GM18873 (cell line): Measurements from ENCODE around the gene EFCAB5.
"Not testable (repeated sequence)": the region's sequence is repeated elsewhere in the genome, so short reads cannot be mapped to it uniquely, and the experiment has no call there.

Source experiments
- ATAC-seq: cut with Tn5 transposase; IDR thresholded peaks from one replicate; pipeline ENCODE4 v1.9.1; 2021; ENCODE audit warnings: mild to moderate bottlenecking, moderate library complexity, moderate number of reproducible peaks; ENCODE audit not compliant: unreplicated experiment, low FRiP score

EFCAB5 gene

DNA sequence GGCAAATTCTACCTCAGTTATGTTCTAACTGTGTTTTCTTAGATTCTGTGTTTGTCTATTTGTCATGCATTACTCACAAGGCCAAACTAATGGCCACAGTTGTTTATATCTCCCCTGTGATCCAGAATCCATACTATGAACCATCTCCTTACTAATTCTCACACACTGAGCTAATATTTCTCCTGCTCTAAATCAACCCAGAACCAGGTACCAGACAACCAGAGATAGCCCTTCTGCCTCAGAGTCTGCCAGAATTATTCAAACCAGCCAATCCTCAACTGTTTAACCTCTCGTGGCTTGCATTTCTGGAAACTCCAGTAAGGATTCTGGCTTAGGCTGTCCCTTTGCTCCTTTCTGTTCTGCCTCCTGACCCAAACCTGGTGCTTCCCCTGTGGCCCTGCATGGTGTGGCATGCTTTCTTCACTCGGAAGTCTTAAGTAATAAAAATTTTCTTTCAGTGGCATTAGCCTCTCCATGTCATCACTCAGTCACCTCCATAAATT is 59.4 kb downstream of the EFCAB5 start:
- ATAC-seq = no peak

DNA sequence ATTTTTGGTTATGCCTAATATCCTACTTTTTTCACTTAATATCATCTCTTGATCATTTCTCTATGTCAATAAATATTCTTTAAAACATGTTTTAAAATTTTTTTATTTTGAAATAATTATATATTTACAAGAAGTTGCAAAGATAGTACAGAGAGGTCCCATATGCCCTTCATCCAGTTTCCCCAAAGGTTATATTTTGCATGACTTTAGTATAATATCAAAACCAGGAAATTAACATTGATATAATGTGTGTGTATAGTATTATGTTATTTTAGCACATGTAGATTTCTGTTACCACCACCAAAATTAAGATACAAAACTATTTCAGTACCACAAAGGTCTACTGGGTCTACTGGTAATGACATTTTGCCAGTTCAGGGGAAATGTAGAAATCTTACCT is 60.7 kb downstream of the EFCAB5 start:
- no peak for ATAC-seq

DNA sequence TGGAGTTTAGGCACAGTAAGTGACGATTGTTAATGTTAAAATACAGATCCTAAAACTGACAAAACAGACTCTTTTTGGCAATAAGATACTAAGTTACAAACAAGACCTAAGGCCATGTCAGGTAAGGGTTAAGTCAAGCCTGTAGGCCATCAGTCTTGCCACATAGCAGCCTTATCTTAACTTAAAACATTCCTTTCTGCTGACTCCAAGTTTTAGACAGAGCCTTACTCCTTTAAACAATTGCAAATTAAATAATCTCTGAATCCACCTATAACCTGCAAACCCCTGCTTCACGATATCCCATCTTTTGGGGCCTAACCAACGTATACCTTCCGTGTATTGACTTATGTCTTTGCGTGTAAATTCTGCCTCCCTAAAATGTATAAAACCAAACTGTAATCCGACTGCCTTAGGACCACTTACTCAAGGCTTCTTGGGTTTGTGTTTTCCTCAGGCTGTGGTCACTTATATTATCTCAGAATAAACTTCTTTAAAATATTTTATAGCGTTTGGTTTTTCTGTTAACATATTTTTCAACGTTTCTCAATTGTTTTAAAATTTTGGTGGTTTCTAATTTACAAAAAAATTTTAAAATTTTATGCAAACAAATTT is 64.4 kb downstream of the EFCAB5 start:
- ATAC-seq = no peak

DNA sequence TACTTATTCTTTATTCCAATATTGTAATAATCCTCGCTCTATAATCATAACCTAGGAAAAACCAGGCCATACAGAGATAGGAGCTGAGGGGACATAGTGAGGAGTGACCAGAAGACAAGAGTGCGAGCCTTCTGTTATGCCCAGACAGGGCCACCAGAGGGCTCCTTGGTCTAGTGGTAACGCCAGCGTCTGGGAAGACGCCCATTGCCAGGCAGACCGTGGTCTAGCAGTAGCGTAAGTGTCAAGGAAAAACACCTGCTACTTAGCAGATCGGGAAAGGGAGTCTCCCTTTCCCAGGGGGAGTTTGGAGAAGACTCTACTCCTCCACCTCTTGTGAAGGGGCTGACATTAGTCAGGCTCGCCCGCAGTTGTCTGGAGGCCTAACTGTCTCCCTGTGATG is 70.5 kb downstream of the EFCAB5 start:
- not testable (repeated sequence) for ATAC-seq

DNA sequence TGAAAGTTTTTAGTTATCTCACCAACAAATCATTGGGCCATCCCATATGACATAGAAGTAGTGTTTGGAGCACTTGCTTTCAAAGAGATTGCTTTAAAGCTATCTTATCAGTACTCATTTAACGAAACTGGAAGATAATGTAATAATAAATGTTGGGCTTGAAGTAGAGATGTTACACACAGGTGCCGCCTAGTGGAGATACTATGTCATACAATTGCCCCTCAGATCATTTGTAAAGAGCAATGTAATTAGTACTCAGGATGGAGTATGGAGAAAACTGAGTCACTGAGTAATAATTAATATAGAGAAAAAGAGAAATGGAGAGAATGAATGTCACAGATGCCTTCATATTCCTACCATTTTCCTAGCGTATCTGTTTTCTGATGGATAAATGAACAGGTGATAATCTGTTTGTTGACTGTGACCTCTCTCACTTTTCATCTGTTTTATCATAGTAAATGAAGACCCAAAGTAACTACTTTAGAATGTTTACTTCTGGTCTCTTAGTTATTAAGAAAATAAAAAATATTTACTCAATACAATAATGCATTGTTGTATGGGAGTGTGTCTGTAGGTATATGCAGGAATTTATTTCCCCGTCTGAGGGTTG is 80.4 kb downstream of the EFCAB5 start:
- no peak for ATAC-seq

DNA sequence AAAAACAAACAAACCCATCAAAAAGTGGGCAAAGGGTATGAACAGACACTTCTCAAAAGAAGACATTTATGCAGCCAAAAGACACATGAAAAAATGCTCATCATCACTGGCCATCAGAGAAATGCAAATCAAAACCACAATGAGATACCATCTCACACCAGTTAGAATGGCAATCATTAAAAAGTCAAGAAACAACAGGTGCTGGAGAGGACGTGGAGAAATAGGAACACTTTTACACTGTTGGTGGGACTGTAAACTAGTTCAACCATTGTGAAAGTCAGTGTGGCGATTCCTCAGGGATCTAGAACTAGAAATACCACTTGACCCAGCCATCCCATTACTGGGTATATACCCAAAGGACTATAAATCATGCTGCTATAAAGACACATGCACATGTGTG is 83.9 kb downstream of the EFCAB5 start:
- ATAC-seq = not testable (repeated sequence)

DNA sequence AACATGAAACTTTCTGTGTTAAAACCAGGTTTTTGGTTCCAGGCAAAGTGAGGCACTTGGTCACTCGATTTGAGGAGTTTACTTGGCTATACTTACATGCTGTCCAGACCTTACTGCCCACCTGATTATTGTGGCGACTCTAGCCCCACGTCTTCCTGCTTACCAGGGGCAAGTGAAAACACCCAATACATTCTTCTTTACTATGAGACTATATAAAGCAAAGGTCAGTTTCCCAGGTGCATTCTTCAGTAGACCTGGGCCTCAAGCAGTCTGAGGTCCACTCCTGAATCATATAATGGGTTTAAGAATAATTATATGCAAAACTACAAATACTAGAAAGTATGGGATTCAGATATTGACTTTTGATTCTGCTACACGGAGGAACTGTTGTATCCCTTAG is 86.2 kb downstream of the EFCAB5 start:
- no peak for ATAC-seq

DNA sequence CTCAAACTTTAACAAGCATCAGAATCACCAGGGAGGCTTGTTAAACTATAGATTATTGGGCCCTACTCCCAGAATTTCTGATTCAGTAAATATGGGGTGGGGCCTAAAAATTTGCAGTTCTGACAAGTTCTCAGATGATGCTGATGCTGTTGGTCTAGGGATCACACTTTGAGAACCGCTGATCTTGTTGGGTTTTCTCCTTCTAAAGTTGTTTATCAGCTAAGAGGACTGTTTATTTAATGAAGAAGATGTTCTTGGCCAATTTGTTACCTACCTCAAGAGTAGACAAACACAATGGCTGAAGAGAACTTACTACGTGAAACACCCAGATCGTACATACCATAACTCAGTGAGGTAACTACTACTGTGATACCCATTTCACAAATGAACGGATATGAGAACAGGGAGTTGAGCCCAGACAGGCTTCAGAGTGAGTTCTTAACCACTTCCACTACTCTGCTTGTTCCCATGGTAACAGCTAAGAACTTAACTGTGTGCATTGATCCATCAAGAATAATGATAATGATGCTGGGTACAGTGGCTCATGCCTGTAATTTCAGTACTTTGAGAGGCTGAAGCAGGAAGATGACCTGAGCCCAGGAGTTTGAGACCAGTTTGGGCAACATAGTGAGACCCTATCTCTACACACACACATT is 89.9 kb downstream of the EFCAB5 start:
- ATAC-seq = no peak

DNA sequence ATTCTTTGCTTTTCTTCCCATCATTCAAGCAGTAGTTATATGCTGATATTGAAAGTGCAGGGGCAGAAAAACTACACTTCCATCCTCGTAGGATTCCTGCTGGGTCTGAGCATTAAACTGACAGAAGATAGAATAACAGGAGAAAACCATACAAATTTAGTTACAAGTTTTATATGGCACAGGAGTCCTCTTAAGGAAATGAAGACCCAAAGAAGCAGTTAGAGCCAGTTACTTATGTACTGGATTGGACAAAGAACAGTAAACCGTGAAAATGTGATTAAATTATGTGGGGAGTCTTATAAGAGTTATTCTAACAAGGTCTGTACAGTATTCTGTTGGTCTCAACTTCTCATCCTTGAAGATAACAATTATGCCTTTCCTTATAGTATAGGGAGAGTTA is 93.9 kb downstream of the EFCAB5 start:
- no peak for ATAC-seq

DNA sequence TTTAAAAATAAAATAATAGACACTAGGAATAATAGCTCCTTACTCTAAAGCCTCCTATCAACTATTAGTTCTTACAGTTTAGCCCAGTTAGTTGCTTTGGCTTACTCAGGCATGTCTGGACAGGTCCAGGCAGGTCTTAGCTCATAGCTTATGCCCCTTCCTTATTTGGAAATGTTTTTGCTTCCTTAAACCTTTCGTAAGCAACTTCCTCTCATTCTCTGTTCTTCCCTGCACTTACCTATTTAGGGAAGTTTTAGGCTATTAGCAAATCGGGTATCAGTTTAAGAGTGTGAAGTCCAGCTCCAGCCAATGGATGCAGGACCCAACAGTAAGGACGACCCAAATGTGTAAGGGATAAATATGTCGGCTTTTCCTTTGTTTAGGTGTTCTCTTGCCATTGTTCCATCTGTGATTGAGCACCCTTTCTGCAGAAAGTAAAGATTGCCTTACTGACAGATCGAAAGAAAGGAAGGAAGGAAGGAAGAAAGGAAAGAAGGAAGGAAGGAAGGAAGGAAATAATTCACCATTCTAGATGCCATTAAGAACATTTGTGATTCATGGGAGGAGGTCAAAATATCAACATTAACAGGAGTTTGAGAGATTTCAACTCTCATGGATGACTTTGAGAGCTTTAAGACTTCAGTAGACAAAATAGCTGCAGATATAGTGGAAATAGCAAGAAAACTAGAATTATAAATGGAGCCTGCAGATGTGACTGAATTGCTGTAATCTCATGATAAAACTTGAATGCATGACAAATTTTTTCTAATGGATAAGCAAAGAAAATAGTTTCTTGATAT is 99.5 kb downstream of the EFCAB5 start:
- ATAC-seq = not testable (repeated sequence)

DNA sequence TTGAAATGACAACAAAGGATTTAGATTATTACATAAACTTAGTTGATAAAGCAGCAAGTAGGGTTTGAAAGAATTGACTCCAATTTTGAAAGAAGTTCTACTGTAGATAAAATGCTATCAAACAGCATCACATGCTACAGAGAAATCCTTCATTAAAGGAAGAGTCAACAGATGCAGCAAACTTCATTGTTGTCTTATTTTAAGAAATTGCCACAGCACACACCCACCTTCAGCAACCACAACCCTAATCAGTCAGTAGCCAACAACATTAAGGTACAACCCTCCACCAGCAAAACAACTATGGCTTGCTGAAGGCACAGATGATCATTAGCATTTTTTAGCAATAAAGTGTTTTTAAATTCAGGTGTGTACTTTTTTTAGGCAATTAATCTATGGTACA is 100.1 kb downstream of the EFCAB5 start:
- ATAC-seq = no peak

DNA sequence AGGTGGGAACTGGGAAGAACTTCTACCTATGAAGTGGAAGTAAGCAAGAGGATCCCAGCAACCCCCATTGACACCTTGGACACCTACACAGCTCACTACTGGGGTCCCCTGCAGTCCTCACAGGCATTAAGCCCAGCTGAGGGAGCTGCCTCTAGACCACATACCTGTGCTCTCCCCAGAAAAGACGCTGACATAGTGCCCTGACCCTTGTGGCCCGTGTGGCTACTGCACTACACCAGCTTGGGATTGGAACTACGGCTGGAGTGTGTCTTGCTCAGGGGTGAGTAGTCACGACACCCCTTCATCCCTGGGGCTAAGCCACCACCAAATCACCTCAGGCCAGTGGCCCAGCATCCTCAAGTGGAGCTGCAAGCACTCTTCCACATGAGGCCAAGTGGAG is 120.9 kb downstream of the EFCAB5 start:
- ATAC-seq = no peak

DNA sequence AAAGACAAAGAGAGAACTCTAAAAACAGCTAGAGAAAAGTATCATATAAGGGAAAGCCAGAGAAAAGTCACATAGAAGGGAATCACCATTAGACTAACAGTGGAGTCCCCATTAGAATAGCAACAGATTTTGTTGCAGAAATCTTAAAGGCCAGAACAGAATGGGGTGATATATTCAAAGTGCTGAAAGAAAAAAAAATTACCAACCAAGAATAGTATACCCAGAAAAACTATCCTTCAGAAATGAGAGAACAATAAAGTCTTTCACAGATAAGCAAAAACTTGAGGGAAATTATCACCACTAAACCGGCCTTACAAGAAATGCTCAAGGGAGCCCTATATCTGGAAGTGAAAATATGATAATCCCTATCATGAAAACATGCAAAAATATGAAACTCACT is 123.3 kb downstream of the EFCAB5 start:
- no peak for ATAC-seq

DNA sequence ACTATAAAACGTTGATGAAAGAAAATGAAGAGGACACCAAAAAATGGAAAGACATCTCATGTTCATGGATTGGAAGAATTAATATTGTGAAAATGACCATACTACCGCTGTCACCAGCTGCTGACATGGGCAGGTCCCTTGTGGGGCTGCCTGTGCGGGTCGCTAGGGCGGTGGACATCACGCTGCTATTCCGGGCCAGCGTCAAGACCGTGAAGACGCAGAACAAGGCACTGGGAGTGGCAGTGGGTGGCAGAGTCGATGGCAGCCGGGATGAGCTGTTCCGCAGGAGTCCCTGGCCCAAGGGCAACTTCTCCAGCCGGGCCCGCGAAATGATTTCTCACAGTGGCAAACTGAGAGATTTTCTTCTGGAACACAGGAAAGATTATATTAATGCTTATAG is 127.0 kb downstream of the EFCAB5 start:
- no peak for ATAC-seq

DNA sequence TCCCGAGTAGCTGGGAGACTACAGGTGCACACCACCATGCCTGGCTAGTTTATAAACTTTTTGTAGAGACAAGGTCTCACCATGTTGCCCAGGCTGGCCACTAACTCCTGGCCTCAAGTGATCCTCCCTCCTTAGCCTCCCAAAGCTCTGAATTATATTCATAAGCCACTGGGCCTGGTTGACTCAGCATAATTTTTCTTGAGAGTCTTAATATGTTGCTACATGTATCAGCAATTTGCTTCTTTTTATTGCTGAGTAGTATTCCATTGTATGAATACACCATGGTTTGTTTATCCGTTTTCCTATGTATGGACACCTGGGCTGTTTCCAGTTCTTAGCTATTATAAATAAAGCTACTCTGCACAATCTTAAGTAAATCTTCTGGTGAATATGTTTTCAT is 132.8 kb downstream of the EFCAB5 start:
- ATAC-seq = no peak

DNA sequence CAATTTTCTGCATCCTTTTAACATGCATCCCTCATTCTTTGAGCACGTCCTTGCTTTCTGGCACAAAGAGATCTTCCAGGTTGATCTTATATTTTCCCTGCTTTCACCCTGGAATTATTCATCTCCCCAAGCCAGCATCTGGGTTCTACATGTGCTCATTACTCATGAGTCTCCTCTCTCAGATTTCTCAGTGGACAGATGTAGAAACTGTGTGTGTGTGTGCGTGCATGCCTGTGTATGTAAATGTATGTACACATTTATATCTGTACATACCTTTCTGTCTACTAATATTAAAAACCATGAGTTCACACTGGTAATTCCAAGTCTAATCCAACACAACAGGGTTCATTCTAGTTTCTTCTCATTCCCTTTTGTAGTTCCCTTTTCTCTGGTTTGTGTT is 133.3 kb downstream of the EFCAB5 start:
- no peak for ATAC-seq

DNA sequence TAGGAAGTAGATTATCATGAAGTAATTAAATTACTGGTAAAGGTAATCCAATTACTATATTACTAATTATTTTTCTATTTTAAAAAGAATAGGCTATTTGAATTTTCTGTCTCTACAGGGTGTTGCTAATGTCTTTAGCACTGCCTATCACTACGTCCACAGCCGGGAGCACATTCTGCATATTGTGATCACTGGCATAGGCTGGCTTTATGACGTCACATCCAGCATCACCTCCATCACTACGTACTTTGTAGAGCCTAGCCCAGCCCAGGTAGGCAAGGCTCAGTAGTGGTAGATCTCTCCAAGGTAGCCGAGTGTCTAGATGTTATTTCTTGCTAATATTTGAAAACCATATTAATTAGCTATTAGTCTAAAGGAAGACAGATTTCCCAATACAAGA is 141.3 kb downstream of the EFCAB5 start:
- ATAC-seq = no peak

DNA sequence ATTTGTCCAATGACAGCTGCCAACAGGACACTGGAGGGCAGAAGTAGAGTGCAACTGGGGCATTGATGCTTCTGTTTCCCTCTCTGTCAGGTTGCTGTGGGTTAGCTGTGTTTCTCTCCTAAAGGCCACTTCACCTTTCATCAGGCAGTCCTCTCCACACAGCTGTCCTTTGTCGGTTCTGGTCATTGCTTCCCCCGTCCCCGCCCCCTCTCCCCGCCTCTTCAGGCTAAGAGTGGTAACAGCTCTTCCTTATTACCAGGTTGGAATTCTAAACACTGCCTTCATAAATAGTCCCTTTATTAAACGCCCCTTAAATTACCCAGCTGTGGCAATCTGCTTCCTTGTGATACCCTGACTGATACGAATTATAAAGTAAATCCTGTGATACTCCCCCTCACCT is 143.4 kb downstream of the EFCAB5 start:
- no peak for ATAC-seq

DNA sequence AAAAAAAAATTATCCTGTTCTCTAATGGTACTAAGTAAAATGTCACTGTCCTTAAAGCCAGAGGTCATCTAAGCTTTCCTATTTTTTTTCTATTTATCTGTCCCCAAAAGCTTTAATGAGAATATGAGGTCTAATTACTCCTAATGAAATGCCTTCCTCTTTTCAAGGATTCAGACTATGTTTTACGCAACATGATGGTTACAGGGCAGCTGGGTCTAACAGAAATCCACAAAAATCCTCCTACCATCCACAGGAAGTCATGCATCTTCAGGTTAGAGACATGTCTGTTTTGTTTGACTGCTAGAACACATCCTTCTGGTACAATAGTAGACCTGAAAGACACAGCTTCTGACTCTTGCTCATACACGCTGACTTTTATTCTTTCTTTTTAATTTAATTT is 145.5 kb downstream of the EFCAB5 start:
- no peak for ATAC-seq

DNA sequence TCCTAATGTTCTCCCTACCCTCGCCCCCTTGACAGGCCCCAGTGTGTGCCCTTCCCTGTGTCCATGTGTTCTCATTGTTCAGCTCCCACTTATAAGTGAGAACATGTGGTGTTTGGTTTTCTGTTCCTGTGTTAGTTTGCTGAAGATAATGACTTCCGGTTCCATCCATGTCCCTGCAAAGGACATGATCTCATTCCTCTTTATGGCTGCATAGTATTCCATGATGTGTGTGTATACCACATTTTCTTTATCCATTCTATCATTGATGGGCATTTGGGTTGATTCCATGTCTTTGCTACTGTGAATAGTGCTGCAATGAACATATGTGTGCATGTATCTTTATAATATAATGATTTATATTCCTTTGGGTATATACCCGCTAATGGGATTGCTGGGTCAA is 146.0 kb downstream of the EFCAB5 start:
- not testable (repeated sequence) for ATAC-seq

DNA sequence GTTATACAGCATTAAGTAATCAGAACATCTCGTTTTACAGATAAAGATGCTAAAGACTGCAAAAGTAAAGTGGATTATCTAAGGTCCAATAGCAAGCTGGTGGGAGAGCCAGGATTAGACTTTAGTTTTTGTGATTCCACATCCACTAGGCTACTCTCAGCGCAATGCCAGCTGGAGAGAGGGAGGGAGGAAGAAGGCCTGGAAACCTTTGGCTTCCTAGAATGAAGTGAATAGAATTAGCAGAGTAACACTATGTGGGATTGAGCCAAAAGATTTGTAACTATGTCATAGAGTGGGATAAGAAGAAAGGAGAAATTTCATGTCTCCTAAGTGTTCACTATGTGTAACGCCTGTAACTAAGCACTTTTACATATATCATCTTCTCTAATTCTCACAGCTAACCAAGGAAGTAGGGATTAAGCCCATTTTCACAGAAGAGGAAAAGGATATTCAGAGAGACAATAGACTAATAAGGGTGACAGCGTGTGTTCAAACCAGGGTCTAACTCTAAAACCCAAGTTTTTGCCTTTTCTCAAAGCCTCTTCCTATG is 149.8 kb downstream of the EFCAB5 start:
- ATAC-seq = no peak
